Activated CD8-positive, alpha-beta memory T cell treated with anti-CD3 and anti-CD28 coated beads, Interleukin-2, amount 50 U/mL, for 24 hours (primary cell): ENCODE measurements around the gene FAM114A1.
"Not testable (repeated sequence)": the region's sequence is repeated elsewhere in the genome, so short reads cannot be mapped to it uniquely, and the experiment has no call there.

Experiments
- DNase-seq: peaks from one replicate; pipeline ENCODE4 v3.0.0-alpha.2; 2020; ENCODE audit errors: extremely low read depth

The FAM114A1 gene

DNA sequence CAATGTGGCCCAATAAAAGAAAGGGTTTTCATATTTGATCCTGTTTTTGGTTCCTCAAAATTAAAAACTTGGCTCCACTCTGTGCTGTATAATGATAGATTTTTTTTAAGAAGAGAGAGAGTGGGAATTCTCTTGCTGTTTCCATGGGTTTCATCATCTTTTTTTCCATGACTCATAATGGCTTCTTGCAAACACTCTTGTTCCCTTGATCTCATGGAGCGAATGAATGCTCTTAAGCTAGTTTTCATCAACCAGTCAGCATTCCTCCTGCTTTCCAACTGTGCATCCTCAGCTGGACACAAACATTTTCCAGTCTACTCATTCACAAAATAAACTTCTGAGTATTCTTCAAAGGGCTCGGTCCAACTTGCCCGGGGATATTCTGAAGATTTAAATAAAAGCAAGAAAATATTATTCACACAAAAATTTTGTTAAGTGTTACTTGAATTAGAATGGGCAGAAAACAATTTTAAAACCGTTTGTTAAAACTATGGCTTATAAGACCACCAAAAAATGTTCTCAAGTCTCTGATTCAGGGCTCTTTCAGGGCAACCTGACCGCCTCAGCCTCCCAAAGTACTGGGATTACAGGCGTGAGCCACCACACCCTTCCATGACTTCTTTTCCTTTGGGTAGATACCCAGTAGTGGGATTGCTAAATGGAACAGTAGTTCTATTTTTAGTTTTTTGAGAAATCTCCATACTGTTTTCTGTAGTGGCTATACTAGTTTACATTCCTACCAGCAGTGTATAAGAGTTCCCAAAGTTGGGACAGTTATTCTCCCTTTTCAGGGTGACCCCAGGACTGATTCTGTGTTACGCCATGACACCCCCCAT, 99.9 kb downstream of the FAM114A1 start:
- no peak for DNase-seq

DNA sequence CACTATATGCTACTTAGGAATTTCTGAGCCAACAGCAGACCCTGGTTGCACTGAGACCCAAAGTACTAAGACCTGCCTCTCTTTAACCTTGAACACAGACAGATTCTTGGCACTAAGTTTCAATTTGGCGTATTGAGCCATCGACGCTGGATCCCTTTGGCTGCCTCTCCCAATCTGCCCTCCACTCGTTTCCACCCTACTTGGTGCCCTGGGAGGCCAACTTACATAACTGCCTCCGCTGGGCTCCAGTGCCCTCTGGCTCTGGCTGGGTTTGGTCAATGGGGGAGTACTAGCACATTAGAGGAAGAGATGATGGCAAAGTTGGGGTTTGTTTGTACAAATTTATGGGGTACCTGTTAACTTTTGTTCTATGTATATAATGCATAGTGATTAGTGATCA, 101.1 kb downstream of the FAM114A1 start:
- DNase-seq = no peak

DNA sequence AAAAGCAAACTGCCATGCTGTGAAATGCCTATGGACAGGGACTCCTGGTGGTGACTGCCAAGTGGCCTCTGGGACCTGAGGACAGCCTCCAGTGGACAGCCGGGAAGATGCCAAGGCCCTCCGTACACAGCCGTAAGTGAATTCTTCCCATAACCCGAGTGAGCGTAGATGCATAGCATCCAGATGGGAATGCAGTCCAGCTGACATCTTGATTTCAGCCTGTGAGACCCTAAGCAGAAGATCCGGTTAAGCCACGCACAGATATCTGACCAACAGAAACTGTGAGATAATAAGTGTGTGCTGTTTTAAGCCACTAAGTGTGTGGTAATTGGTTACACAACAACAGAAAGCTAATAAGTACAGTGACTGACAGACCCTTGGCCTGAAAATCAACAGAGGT, 108.7 kb downstream of the FAM114A1 start:
- DNase-seq = no peak

DNA sequence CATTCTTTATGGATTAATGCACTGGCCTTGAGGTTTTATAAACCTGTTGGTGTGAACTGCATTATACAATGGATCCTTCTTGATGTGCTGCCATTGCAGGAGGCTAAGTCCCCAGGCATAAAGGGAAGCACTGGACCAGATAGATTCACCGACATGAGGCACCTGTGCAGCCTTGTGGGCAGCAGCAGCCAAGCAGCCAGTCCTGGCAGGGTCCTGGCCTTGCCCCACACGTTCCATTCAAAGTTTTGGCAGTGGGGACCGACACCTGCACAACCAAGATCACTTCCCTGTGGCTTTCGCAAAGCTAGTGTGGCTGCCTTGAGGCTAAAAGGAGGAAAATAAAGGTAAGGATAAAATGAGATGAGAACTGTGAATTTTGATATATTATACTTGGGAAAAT, 111.5 kb downstream of the FAM114A1 start:
- no peak for DNase-seq

DNA sequence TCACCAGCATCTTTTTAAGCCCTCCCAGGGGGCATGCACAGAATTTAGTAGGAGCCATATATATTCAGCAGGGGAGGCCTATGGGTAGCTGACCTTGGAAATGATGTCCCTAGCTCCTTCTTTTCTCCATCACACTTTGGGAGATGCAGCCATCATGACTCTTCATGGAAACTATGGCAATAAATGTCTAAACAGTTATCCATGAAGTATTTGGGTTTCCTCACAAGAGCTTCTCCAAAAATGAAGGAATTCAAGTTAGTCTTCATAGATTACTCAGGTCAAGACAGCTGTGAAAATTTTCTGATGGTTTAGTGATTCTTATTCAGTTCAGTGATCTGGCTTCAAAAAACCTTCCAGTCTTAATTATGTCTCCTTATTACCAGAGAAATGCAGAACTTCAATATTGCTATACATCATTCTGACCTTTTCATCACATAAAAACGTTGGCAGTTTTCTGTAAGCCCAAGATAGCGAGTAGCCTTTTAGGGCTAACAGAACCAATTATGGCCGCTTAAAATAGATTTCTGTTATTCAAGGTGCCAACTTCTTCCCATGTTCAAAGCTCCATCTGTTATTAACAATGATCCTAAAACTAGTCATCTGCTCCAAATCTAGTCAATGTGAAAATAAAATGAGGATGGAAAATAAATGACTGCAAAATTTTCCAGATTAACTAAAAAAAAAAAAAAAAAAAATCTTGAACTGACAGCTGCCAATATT, 112.1 kb downstream of the FAM114A1 start:
- no peak for DNase-seq

DNA sequence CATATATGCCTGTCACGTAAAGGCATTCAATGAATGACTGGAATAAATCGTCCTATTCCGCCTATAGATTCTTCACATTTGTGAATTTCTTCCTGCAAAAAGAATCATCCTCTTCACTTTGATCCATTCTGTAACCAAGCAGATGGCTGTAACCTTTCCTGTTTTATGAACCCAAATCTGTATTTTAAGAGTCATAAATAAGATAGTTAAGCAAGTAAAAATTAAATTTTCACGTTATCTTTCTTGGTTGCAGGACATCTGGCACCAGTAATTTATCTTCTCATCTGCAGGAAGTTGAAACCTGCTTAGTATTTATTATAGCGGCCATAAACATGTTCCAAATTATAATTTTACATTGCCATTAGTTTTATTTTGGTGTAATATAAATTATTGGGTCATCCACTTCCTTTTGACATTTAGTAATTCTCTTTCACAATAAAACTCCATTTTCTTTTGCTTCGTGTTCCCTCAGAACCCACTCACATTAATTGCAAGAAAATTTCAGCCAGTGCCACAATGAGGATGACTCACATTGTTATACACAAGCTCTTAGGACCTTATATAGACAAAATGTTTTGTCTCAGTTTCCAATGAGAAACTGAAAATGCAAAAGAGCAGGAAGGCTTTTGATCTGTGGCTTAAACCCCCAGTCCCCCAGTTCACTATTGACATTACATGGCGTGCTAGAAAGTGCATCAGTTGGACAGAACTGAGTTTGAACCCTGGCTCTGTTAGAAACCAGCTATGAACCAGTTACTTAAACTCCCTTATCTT, 113.5 kb downstream of the FAM114A1 start:
- no peak for DNase-seq

DNA sequence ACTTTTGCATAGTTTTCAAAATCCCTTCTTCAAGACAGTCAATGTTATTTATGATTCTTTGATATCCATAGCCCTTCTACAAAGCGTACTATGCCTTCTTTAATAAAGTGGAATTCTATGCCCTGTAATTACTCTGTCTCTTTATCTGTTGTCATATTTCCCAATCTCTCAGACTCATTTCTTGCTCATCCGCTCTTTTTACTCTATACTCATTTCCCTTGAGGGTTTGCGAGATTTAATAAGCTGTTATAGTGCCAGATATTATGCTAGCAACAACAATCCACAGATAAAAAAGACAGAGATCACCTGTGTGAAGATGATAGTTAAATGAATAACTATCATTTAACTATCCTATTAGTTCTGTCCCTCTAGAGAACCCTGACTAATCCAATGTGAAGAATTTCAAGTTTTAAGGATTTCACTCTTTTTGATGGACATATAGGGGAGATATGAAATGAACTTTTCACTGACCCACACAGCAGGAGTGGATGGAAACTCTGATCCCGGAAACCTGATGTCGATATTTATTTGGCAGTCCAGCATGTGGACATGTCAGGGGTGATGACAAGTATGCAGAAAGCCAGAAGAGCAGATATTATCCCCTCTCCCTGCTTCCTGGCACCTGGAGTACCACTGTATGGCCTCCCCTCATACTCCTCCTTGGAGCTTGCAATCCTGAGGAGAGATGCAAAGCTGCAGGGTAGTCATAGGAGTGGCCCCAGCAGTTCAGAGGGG, 114.9 kb downstream of the FAM114A1 start:
- no peak for DNase-seq

DNA sequence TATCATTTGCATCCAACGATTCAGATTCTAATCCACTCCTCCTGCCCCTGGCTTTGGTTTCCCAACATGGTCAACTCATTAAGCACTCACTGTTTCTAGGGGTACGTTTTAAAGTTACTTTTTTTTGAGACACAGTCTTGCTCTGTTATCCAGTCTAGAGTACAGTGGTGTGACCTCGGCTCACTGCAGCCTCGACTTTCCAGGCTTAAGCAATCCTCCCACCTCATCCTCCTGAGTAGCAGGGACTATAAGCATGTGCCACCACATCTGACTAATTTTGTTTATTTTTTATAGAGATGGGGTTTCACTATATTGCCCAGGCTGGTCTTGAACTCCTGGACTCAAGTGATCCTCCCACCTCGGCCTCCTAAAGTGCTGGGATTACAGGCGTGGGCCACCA, 115.7 kb downstream of the FAM114A1 start:
- DNase-seq = no peak

DNA sequence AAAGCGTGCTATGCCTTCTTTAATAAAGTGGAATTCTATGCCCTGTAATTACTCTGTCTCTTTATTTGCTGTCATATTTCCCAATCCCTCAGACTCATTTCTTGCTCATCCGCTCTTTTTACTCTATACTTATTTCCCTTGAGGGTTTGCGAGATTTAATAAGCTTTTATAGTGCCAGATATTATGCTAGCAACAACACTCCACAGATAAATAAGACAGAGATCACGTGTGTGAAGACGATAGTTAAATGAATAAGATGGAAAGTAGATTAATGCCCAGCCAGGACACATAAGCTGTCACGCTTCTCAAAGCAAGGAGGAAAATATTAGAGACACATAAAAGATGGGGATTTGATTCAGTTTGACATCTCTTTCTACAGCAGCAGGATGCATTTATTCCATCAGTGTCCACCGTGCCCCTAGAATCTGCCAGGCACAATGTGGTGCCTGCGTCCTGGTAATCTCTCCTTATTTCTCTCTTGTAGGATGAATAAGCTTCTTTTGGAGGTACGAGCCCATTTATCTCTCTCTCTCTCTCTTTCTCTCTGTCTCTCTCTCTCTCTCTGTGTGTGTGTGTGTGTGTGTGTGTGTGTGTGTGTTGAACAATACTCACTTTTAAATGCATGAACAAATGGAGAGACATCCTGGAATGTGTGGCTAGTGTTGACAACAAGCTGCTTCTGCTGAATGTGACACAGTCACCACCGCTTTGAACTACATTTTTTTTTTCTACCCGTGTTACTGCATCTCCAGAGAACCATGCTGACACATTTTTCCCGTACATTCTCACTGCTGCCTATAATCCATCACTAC, 116.4 kb downstream of the FAM114A1 start:
- no peak for DNase-seq

DNA sequence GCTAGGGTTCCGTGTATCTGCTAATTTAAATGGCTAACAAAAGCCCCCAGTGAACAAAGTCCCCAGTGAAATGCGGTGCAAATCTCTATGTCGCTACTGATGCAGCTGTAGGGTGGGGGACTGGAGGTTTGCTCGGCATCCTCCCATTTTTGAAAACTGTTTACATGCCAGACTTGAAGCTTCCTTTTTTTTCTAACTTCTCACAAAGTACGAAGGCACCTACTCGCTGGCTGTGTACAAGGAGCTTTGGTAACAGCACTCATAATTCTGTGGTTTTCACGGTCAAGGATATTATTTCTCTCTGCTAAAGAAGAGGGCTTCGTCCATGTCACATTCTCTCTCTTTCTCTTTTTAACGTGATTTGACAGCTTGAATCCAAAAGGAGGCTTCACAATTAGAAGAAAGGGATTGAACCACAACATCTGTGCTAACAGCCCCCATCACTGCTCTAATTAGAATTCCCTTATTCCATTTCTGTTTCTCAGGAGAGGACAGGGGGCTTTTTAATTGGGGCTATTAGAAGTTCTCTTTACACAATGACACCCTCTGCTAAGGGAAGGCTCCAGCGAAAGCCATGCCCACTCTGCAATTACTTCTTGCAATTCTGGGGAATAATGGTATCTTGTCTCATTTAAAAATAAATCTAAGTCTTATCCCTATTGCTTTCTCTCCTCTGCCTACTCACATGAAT, 117.9 kb downstream of the FAM114A1 start:
- DNase-seq = no peak

DNA sequence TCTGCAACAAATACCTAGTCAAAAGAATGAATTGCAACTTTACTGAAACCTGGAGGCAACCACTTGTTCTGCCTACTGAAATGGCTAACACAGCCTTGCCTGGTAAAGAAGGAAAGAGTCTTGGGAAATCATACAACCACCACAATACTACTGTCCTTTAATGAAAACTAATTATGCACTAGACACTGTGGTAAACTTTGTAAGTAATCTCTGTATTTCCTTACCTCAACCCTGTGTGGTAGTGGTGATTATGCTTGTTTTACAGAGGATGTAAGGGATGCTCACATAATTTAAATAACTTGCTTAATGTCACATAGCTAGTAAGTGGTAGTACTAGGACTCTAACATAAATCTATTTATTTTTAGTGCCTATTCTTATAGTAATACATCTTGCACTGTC, 119.9 kb downstream of the FAM114A1 start:
- DNase-seq = no peak

DNA sequence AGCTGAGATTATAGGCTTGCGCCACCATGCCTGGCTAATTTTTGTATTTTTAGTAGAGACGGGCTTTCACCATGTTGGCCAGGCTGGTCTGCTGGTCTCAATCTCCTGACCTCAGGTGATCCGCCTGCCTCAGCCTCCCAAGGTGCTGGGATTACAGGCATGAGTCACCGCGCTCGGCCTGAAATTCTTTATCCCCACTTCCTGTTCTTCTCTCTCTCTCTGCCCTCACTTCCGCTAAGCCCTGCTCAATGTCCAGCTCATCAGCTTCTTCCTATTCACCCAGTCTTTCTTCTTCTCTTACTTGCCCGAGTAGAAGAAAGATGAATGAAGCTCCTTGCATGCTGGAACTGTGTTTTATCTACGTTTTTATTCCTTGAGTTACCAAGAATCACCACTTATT, 120.7 kb downstream of the FAM114A1 start:
- DNase-seq = not testable (repeated sequence)

DNA sequence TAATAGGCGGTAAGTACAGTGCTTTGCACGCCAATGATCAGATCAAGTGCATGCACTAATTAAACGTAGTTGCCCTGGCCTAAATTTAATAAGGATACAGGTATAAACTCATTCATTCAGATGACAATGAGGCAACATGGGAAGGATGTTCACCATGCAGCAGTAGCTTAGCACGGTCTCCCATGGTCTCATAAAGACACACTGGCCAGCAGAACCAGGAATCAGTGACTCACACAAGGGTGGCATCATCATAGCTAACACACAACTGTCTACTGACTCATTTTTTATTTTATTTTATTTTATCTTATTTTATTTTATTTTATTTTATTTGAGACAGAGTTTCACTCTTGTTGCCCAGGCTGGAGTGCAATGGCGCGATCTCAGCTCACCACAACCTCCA, 121.9 kb downstream of the FAM114A1 start:
- DNase-seq = no peak

DNA sequence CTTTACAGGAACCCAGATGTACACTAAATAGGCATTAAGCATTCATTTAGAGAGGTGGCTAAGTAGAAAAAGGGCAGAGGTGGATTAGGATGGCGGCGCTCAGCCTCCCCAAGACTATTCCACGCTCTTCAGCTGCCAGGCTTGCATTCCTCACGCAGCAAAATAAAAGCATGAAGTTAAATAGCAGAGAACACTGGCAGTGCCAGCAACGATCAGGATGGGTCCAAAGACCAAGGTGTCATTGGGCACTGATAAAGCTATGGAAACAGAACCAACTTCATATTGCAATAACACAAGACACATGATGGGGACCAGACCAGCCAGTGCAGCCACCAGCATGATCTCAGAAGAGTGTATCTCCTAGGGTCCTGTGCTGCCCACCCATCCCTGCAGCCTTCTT, 122.6 kb downstream of the FAM114A1 start:
- no peak for DNase-seq

DNA sequence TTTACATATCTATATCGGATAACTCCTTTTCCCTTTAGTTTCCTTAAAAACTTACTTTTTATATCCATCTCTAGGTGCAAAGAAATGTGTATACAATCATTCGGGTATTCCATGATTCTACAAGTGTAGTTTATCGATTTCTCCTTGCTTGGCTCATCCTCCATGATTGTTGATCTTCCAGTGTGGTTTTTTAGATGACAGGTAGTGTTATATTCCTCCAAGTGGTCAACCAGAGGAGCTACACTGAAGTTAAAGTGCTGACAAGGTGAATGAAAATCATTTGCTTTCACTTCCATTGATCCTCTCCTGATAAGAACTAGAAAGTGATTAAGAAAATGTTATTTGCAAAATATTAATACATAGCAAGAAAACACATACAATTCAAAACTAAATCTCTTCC, 126.1 kb downstream of the FAM114A1 start:
- no peak for DNase-seq

DNA sequence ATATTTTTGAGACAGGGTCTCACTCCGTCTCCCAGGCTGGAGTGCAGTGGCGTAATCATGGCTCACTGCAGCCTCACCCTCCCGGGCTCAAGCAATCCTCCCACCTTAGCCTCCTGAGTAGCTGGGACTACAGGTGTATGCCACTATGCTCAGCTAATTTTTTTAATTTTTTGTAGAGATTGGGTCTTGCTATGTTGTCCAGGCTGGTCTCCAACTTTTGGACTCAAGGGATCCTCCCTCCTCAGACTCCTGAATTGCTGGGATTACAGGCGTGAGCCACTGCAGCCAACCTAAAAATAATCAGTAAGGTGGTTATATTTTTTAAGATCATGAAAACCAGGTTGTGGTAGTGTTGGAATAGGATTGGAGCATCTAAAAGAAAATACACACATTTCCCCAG, 126.5 kb downstream of the FAM114A1 start:
- DNase-seq = no peak
